Measurements from ENCODE around the gene E2F6. TPM values are rescaled to one million over a fixed set of nuclear protein-coding genes. Genes with fewer than 3 reads are reported as not detected.

The E2F6 gene
- total and polyA plus RNA-seq, 9 of the 15 experiments (the other 6 are each of a cell fraction or from before 2014, with no cell fraction given): 13.6 to 33.9 (median 26.1) TPM

GRCh38 chr2:11494310-11494709 lies 28.3 kb upstream of the E2F6 start (continued):
- TF ChIP-seq RREB1 (CRISPR knock-in tag; IDR thresholded peaks at IDR 0.05) (no peak), TCF3 (CRISPR knock-in tag; IDR thresholded peaks at IDR 0.05) (no peak)

GRCh38 chr2:11493282-11493681 lies 27.3 kb upstream of the E2F6 start:
- H3K4me2 ChIP-seq (ENCODE audit: insufficient read depth, low read length): no peak overlapping the region
- POLR2A ChIA-PET: interaction anchor here (1.1 kb wide), 1 partner anchor 8 kb away, joined by 4 read pairs; no protein-coding TSS in a partner anchor
- H3K9ac ChIP-seq (ENCODE audit: insufficient read depth in 1 of 2, low read depth in 2 of 2, low read length in 2 of 2): no peak overlapping the region
- FAIRE-seq (no peak), DNase-seq (ENCODE audit: extremely low read depth in 1 of 4, low spot score in 3 of 4) (no peak), ATAC-seq (no peak)
- no TSS peak for BruUV-seq (replicated peaks)
- CTCF ChIA-PET (ENCODE audit: low intra/inter-chr PET ratio): no interaction called here
- intact Hi-C loops (cut with micrococcal nuclease) (no loop called here), in situ Hi-C loops (cut with MboI) (loop anchor here (25.0 kb wide), 1 partner anchor 294 kb away; no protein-coding TSS in a partner anchor)
- H3K9me1 ChIP-seq (ENCODE audit: control insufficient read depth, insufficient read depth, low read length): no peaks in the 10 kb centered on the region
- no peak overlapping the region for H3K27ac ChIP-seq (ENCODE audit: extremely low read depth, low read depth, low read length)
- WGBS (ENCODE audit: insufficient coverage, low coverage, missing lambda C conversion rate): 6% methylated on average over 6 of the region's 6 CpGs
- no peak overlapping the region for H2AFZ ChIP-seq (ENCODE audit: low read depth, low read length)
- no peaks in the 10 kb centered on the region; the same call in 1 of the 2 replicates for H4K20me1 ChIP-seq (replicated peaks; ENCODE audit: control insufficient read depth, insufficient read depth, low read length)
- H3K27me3 ChIP-seq (ENCODE audit: control insufficient read depth in 2 of 2, insufficient read depth in 2 of 2, low read length in 2 of 2): peaks cover 14 to 34% of the 10 kb centered on the region in 2 experiments; a peak in 4 of 5 replicates
- H3K9me3 ChIP-seq (replicated peaks; ENCODE audit: control insufficient read depth, insufficient read depth, low read depth, low read length): no peaks in the 10 kb centered on the region
- H3K36me3 ChIP-seq (ENCODE audit: control insufficient read depth, insufficient read depth, low read length): no peaks in the 10 kb centered on the region
- H3K79me2 ChIP-seq (ENCODE audit: control insufficient read depth, insufficient read depth, low read length): no peaks in the 10 kb centered on the region
- H3K4me3 ChIP-seq: no peak overlapping the region
- H3K4me1 ChIP-seq (replicated peaks in 1 of 2; ENCODE audit: control insufficient read depth in 2 of 2, insufficient read depth in 2 of 2, low read length in 2 of 2): no peaks in the 10 kb centered on the region
- TF ChIP-seq TFAP4 (CRISPR knock-in tag; IDR thresholded peaks at IDR 0.05; ENCODE audit: borderline replicate concordance) (no peak), WHSC1 (IDR thresholded peaks at IDR 0.05; ENCODE audit: low read length) (no peak), PCBP1 (IDR thresholded peaks at IDR 0.05; ENCODE audit: low read depth, low read length, poor library complexity, severe bottlenecking) (no peak), ELK1 (CRISPR knock-in tag; IDR thresholded peaks at IDR 0.05) (no peak), ZBTB34 (CRISPR knock-in tag; IDR thresholded peaks at IDR 0.05) (no peak), ZC3H8 (IDR thresholded peaks at IDR 0.05) (no peak), CHD4 (IDR thresholded peaks at IDR 0.05; ENCODE audit: insufficient read depth, insufficient replicate concordance, low read depth, low read length, poor library complexity, severe bottlenecking) (no peak), NCOR1 (IDR thresholded peaks at IDR 0.05) (no peak), TGIF2 (CRISPR knock-in tag; IDR thresholded peaks at IDR 0.05) (no peak), ZNF57 (CRISPR knock-in tag; IDR thresholded peaks at IDR 0.05) (no peak)

Measured in K562 (cell line).